ENCODE measurements around the gene CLIP1.

- no peak for TF ChIP-seq CTCF (IDR thresholded peaks at IDR 0.05; ENCODE audit: insufficient read depth, low read length)
- TF ChIP-seq, protein P1, sequence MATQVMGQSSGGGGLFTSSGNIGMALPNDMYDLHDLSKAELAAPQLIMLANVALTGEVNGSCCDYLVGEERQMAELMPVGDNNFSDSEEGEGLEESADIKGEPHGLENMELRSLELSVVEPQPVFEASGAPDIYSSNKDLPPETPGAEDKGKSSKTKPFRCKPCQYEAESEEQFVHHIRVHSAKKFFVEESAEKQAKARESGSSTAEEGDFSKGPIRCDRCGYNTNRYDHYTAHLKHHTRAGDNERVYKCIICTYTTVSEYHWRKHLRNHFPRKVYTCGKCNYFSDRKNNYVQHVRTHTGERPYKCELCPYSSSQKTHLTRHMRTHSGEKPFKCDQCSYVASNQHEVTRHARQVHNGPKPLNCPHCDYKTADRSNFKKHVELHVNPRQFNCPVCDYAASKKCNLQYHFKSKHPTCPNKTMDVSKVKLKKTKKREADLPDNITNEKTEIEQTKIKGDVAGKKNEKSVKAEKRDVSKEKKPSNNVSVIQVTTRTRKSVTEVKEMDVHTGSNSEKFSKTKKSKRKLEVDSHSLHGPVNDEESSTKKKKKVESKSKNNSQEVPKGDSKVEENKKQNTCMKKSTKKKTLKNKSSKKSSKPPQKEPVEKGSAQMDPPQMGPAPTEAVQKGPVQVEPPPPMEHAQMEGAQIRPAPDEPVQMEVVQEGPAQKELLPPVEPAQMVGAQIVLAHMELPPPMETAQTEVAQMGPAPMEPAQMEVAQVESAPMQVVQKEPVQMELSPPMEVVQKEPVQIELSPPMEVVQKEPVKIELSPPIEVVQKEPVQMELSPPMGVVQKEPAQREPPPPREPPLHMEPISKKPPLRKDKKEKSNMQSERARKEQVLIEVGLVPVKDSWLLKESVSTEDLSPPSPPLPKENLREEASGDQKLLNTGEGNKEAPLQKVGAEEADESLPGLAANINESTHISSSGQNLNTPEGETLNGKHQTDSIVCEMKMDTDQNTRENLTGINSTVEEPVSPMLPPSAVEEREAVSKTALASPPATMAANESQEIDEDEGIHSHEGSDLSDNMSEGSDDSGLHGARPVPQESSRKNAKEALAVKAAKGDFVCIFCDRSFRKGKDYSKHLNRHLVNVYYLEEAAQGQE (IDR thresholded peaks at IDR 0.05; ENCODE audit: insufficient replicate concordance, low read depth): no peak
- no peak for TF ChIP-seq POLR2AphosphoS5 (IDR thresholded peaks at IDR 0.05; ENCODE audit: low read depth)
- no peak for TF ChIP-seq GABPA (IDR thresholded peaks at IDR 0.05; ENCODE audit: low read depth)
These were observed 89.1 kb downstream of the CLIP1 start for GRCh38 chr12:122333142-122334087.
